Smooth muscle cell of the brain vasculature (primary cell): ENCODE data around the gene NOP16.
"Not testable (repeated sequence)": the region's sequence is repeated elsewhere in the genome, so short reads cannot be mapped to it uniquely, and the experiment has no call there.

Experiments
- DNase-seq: peaks from one replicate; pipeline ENCODE4 v3.0.0-alpha.2; 2012; ENCODE audit warnings: low read depth, low spot score

NOP16 gene

DNA sequence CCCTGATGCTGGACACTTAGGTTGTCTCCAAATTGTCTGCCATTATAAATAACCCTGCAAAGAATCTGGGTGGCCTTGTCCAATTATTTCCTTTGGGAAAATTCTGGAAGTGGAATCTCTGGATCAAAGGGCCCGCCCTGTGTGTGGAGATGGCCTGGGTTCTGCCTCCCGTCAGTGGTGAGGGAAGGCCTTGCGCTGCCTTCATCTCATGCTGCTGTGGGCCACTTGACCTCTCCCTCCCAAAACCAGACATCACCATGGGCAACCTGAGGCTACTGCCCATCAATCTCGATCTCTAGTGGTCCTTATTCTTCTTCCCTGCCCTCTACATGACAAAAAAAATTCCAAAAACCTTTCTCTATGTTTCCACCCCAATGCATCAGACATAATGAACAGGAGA, 21.4 kb upstream of the NOP16 start:
- no peak for DNase-seq

DNA sequence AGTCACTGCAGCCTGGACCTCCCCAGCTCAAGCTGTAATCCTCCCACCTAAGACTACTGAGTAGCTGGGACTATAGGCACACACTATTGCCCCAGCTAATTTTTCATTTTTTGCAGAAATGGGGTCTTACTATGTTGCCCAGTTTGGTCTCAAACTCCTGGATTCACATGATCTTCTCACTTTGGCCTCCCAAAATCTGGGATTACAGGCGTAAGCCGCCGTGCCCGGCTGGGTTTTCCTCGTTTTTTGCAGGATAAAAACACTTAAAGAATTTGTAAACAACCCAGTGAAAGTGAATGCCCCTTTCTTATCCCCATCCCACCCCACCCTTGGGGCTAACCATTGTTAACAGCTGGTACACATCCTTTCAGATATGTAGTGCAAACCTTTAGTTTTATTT, 20.2 kb upstream of the NOP16 start:
- DNase-seq: no peak

DNA sequence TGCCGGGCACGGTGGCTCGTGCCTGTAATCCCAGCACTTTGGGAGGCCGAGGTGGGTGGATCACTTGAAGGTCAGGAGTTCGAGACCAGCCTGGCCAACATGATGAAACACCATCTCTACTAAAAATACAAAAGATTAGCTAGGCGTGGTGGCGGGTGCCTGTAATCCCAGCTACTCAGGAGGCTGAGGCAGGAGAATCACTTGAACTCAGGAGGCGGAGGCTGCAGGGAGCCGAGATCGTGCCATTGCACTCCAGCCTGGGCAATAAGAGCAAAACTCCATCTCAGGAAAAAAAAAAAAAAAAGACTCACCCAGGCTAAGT, 19.8 kb upstream of the NOP16 start:
- DNase-seq: not testable (repeated sequence)

DNA sequence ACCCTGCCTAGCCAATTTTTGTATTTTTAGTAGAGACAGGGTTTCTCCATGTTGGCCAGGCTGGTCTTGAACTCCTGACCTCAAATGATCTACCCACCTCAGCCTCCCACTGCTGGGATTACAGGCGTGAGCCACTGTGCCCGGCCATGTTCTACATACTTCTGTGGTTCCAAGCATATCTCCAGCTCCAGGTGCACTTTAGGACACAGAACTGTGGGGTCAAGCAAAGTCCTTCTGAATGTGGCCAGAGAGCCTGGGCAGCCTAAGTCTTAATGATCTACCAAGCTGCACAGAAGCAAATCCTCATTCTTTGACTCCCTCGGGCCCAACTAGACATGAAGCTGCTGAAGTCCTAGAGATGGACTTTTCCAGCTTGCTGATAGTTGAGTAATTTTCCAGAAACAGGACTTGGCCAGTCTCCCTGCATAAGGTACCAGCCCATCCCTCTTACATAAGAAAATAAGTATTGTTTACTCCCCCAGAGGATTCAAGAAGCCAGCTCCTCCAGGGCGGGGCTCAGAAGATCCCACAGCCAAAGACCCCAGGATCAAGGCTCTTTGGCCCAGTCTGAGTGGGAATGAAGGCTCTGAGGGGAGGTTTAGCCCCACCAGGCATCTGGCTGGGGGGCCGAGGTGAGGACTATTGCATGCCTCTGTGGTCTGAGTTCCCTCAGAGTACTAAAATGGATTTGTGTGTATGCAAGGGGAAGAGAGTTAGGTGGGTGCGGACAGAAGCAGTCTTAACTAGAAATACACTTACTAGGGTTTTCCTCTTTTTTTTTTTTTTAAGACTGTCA, 19.3 kb upstream of the NOP16 start:
- DNase-seq: no peak

DNA sequence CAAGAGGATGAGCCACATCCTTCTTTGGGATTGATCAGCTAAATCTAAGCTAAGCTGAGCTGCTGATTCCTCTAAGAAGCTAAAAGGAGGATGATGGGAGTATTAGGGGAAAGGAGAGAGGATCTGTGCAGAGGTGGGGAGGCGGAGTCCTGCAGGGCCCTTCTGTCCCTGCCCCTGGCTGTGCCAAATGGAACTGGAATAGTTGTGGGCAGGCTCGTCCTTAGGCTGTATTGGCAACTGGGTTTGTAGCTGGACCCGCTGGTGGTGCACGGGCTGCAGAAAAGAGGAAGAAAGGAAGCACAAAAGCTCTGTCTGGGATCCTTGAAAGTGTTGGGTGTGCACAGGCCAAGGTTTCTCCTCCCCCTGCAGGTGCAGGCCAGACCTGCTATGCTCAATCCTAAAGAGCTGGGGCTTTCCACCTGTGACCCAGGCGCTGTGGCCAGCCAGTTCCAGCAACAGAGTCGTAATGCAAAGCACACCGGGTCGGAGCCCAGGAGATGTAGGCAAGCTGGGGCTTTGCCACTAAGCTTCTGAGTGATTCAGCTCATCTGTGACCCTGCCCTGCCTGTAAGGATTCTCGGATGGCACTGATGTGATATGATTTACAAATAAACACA, 18.1 kb upstream of the NOP16 start:
- no peak for DNase-seq

DNA sequence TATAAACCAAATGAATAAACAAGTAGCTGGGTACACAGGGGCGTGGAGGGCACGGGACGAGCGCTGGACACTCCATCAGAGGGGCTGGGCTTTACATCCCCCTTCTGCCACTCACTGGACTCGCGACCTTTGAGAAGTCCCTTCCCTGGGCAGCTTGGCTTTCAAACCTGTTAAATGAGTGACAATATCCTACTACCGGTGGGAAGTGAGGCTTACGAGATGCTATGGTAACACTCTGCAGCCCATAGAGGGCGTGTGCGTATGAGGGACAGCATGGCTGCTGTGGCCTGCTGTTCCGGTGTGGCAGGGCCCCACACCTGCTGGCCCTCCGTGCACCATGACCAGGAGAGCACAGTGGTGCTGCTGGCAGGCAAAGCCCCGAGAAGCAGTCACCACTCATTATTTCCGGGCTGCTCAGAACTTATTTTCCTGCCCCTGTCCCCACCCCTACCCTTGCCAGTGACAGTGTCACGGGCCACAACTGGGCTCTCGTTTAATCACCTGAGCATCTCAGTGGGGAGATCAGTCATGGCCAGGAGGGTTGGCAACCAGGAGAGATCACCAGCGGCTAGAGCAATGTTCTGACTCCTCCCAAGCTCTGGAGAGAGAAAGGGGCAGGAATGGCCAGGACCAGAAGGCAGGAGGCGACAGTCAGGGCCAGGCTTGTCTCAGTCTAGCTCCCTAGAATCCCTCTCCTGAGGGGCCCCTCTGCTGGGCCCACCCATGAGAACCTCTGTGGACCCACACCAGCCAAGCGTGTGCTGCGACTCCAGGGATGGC, 17.4 kb upstream of the NOP16 start:
- DNase-seq: no peak

DNA sequence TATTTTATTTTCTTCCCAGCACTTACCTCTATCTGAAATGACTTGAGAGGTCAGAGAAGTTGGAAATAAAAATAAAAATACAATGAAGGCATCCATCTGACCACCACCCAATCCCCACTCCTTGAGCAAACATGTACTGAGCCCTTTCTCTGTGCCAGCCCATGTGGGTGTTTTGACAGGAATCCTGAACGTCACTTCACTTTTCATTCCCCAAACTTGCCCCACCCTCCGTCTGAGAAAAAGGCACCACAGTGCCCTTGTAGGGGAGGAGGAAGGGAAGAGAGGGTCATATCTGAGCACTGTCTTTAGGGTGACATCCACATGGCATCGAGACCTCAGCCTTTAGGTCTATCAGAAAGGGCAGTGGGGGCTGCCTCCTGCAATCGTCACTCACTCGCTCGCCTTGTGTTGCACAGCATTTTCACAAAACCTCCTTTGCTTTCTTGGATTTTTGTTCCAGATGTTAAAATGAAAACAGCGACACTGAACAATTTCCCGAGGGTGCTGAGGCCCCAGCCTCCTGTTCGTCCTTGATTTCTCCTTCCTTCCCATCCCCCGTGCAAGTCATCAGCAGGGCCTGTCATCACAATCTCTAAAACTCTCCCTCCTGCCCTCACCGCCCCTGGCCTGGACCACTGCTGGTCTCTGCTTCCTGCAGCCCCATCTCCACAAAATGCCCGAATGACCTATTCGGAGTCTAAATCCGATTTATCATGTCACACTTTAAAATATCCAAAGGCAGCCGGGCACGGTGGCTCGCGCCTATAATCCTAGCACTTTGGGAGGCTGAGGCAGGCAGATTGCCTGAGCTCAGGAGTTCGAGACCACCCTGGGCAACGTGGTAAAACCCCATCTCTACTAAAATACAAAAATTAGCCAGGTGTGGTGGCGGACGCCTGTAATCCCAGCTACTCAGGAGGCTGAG, 13.1 kb upstream of the NOP16 start:
- no peak for DNase-seq

DNA sequence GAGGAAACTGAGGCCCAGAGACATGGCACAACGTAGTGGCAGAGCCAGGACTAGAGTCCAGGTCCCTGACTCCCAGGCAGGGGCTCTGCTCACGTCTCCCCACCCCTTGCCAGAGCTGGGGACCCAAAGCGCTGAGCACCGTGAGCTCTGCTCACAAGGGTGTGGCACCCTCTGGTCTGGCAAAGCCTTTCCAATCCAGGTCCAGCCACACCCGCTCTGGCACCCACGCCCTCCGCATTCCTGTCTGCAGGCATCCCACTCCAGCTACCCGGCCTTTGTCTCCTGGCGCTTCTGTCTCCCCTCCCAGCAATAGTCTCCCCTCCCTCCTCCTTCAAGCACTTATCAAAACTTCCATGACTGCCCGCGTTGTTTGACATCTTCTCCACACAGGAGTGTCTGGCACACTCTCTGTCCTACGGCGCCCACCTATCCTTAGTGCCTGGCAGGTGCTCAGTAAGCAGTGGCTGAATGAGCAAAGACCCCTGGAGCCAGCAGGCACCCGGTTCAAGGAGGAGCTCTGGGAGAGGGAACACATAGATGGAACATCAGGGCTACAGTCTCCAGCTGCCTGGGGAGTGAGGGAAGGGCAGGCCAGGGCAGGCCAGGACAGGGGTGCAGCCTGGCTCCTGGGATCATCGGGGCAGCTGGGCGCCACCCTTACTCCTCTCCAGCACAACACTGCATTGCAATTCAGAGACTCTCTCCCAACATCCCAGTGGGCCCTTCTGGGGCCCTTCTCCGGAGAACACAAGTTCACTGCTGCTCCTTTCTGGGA, 12.2 kb upstream of the NOP16 start:
- DNase-seq: no peak

DNA sequence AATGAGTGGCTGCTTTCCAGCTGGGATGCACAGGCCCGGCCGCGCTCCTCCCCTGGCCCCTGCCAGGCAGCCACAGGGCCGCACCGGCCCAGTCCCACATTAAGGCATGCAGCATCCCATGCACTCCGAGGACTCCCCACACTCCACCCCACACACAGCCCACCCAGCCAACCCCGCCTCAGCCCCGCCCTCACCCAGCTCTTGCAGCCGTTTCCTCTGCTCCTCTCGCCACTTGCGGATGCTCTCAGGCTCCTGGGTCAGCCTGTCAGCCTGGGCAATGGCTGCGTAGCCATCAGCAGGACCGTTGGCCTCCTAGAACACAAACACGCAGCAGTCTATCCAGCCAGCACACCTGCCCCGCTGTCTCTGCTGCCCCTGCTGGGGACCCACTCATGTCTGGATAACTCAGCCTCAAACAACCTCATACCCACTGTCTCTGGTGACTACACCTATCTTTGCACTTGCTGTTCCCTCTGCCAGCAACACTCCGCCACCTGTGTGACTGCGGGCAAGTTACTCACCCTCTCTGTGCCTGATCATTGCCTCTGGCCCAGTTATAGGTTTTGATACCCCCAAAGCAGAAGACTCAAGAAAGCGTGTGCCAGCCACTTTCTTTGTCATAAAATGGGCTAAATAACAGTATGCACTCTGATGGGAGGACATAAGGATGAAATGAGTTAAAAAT, 9.5 kb upstream of the NOP16 start:
- DNase-seq: no peak

DNA sequence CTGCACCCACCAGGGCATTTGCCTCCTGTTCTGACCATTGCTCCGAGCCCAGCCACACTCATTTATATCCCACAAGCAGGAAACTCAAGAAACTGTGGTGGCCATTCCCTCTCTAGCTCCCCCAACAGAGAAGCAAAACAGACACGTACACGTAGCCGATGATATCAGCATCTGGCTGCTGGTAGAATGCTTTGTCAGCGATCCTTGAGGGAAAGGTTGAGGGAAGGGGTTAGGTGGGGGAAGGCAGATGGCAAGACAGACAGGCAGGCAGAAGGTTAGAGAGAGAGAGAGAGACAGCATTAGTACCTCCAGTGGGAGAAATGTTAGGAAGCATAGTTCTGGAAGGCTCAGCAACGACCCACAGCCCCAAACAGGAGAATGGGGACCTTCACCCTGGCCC, 7.9 kb upstream of the NOP16 start:
- DNase-seq: no peak

DNA sequence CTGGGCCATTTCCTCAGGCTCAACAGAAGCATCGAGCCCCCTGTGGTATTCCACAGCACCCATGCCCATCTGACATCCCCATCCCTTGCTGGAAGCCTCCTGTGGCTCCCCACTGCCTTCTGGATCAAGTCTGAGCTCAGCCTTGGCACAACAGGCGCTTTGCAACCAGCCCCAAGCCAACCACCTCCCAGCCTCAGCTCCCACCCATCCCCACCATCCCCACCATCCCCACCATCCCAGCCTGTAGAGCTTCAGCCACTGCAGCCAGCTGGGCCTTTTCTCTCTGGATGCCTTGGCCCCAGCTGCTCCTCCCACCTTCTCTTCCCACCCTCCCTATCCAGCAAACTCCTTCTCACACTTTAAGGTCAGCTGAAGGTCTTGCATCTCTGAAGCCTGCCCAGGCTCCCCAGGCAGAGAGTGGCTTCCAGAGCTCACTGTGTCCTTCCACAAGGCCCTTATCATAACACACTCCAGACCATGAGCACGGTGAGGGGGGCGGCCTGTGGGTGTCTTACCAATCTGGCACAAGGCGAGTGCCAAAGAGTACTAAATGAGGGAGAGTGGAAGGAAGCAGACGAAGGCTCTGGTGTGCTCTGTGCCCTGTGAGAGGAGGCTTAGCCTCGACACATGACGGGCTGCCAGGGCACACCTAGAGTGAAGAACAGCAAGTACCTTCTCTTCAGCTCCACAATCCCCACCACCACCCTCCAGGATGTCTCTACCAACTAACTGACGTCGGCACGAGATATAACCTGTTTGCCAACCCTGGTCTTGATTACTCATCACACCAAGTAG, 6.7 kb upstream of the NOP16 start:
- no peak for DNase-seq

DNA sequence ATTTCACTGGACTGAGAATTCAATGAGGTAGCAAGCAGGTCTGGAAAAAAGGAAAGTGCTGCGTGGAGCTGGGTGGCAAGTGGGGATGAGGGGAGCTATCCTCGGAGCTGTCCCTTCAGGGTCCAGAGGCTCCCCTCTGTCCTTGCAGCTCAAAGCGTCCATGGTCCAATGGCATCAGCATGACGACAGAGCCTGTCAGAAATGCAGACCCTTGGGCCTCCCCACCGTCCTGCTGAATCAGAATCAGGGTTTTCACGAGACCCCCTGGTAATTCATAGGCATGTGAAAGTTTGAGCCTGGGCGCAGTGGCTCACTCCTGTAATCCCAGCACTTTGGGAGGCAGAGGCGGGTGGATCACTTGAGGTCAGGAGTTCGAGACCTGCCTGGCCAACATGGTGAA, 5.7 kb upstream of the NOP16 start:
- DNase-seq: no peak

DNA sequence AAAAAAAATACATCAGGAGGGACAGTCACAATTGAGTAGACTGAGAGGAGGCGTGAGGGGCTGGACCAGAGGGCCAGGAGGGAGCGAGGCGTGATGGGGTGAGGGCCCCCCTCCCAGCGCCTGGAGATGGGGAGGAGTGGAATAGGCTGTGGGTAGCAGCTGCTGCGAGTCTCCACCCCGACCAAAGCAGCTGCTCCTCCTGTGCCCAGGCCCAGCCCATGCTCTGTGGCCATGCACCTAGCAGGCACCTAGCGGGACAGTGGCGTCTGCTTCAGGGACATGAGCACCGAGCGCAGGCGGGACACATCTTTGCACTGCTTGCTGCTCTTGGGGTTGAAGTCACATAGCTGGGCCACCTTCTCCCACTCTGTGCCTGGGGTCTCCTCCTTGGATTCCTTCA, 4.1 kb upstream of the NOP16 start:
- DNase-seq: no peak

DNA sequence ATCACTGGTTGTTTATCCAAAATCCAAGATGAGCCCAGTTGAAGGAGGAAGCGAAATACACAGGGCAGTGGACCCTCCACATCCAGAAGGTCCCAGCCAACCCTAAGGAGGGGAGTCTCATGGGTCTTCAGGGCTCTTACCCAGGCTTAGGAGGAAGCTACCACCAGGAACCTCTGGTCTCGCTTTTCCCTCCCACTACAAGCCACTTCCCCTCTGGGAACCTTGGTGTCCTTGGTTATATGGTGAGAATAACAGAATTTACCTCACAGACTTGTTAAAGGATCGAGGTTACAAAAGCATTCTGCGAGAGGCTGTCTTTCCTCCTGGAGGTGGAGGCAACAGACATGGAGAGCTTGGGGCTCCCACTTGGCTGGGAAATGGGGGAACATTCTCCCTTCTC, 3.6 kb upstream of the NOP16 start:
- no peak for DNase-seq

DNA sequence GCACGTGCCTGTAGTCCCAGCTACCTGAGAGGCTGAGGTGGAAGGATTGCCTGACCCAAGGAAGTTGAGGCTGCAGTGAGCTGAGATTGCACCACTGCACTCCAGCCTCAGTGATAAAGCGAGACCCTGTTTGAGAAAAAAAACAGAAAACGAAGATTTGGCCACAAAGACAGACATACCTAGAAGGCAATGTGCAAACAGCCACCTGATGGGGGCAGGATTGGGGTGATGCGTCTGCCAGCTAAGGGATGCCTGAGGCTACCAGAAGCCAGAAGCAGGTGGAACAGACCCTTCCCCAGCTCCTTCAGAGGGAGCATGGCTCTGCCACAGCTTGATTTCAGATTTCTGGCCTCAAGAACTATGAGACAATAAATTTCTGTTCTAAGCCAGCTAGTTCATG, 3.1 kb upstream of the NOP16 start:
- no peak for DNase-seq

DNA sequence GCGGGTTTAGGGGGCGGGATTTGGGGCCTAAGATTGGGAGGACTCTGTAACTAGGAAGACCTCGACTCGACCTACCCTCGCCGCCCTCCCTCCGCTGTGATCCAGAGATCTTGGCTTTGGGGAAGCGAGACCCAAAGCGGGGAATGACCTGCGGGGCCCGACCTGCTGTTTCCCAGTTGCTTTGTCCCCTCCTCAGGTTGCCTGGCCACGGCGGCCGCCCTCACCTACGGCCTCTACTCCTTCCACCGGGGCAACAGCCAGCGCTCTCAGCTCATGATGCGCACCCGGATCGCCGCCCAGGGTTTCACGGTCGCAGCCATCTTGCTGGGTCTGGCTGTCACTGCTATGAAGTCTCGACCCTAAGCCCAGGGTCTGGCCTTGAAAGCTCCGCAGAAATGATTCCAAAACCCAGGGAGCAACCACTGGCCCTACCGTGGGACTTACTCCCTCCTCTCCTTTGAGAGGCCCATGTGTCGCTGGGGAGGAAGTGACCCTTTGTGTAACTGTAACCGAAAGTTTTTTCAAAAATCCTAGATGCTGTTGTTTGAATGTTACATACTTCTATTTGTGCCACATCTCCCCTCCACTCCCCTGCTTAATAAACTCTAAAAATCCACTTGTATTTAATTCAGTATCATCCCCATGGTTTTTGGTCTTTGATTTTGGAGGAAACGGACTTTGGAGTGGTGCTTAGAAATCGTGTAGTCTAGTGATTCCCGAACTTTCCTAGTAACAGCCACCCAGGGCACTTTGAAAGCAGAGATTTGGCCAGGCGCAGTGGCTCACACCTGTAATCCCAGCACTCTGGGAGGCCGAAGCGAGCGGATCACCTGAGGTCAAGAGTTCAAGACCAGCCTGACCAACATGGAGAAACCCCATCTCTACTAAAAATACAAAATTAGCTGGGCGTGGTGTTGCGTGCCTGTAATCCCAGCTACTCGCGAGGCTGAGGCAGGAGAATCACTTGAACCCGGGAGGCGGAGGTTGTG, 1.0 kb upstream of the NOP16 start:
- no peak for DNase-seq

DNA sequence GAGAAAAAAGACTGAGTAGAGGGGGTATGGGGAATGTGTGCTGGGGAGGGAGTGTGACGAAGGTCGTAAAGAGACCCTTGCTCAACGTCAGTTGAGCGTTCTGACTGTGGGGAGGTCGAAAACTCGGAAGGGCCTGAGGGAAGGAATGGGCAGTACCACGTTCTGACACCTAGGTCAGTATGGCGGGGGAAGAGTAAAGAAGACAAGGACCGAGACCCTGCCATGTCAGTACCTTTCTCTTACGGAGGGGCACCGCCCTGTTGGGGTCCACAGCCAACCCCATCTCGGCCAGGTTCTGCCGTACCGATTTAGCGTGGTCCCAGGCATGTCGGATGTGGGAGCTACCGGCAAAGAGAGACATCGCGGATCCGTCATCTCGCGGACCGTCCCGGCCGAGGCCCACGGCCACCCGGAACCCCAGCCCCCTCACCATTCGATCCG, 375 bp downstream of the NOP16 start:
- no peak for DNase-seq

DNA sequence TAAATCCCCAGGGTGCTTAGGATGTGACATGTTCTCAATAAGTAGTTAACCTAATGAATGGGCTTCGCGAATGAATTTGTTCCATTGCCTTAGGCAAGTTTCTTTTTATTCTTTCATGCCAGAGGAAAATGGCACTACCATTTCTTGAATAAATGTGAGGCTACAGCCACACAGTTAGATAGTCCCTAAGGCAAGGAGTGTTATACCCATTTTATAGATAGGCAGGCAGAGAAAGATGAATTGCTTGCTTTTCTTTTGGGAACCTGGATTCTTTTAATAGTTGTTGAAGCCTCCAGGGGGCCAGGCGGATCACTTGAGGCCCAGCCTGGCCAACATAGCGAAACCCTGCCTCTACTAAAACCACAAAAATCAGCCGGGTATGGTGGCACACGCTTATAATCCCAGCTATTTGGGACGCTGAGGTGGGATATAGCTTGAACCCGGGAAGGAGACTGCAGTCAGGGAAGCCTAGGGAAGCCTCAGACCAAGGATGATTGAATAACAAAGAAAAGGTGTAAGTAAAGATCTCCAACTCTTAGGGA, 943 bp downstream of the NOP16 start:
- no peak for DNase-seq
